ENCODE measurements around the gene XRCC4. TPM values are rescaled to one million over a fixed set of nuclear protein-coding genes. Genes with fewer than 3 reads are reported as not detected.
A peak's percentile ranks its signal among the peaks of the same experiment; 100 is the strongest.
"Not testable (repeated sequence)": the region's sequence is repeated elsewhere in the genome, so short reads cannot be mapped to it uniquely, and the experiment has no call there.

The XRCC4 gene
- total and polyA plus RNA-seq, 2 of the 8 experiments (the other 6 are each of a cell fraction or from before 2014, with no cell fraction given), result 3.0 to 8.3 TPM

- POLR2A ChIA-PET (ENCODE audit: partially characterized antibody), result interaction anchor here (1.0 to 2.0 kb wide), 10 partner anchors 12 to 1081 kb away, joined by 3 to 7 read pairs (median 4); partner anchors contain the start of gene VCAN
- peak overlapping the region; percentile 48; the same call in 1 of the 2 replicates for H3K27ac ChIP-seq (ENCODE audit: low read depth, low read length)
Observed at GRCh38 chr5:83355482-83356014, 278.2 kb downstream of the XRCC4 start.

More at GRCh38 chr5:83355482-83356014, 278.2 kb downstream of the XRCC4 start:
- H2AFZ ChIP-seq (ENCODE audit: low read length); H3K4ac ChIP-seq (replicated peaks; ENCODE audit: insufficient read length, low read depth, low read length); H2AK5ac ChIP-seq (ENCODE audit: low read depth, low read length); H3K23ac ChIP-seq (ENCODE audit: insufficient read length); H4K91ac ChIP-seq (replicated peaks; ENCODE audit: insufficient read length, low read length); H4K20me1 ChIP-seq (replicated peaks in 1 of 2; ENCODE audit: control insufficient read depth in 1 of 2, insufficient read depth in 2 of 2, low read length in 2 of 2); H2BK120ac ChIP-seq (replicated peaks; ENCODE audit: low read depth, low read length); H3K18ac ChIP-seq (ENCODE audit: extremely low read depth, low read length); H3K9me3 ChIP-seq (ENCODE audit: insufficient read depth in 2 of 2, low read depth in 1 of 2, low read length in 1 of 2); H3K79me1 ChIP-seq (ENCODE audit: low read depth, low read length); H3K27me3 ChIP-seq (replicated peaks in 1 of 4; ENCODE audit: control insufficient read depth in 3 of 4, extremely low read depth in 1 of 4, insufficient read depth in 3 of 4, low read length in 3 of 4); DNase-seq (ENCODE audit: low read depth in 1 of 2, low spot score in 2 of 2); H2BK12ac ChIP-seq (ENCODE audit: low read depth, low read length); H3K14ac ChIP-seq (ENCODE audit: insufficient read length); H2BK20ac ChIP-seq (ENCODE audit: low read length); H3K56ac ChIP-seq (replicated peaks; ENCODE audit: insufficient read length, low read depth, low read length); H3K79me2 ChIP-seq (ENCODE audit: control insufficient read depth in 1 of 2, insufficient read depth in 2 of 2, low read length in 2 of 2); H3K36me3 ChIP-seq (ENCODE audit: control insufficient read depth in 2 of 4, insufficient read depth in 4 of 4, low read length in 3 of 4); H4K5ac ChIP-seq (ENCODE audit: insufficient read length, low read depth, low read length); H3K9ac ChIP-seq (replicated peaks in 1 of 4; ENCODE audit: extremely low read depth in 1 of 4, low read depth in 3 of 4, low read length in 3 of 4); FAIRE-seq; H3K23me2 ChIP-seq (ENCODE audit: low read depth, low read length); H2BK15ac ChIP-seq (ENCODE audit: low read length); H4K8ac ChIP-seq (ENCODE audit: extremely low read depth, insufficient read depth, low read length): not testable (repeated sequence)
- 34% methylated on average over 4 of the region's 4 CpGs; no CpG with 5 or more reads in 1 of the 2 experiments for WGBS, 2 experiments (ENCODE audit: extremely low coverage in 1 of 2, insufficient coverage in 1 of 2, insufficient read length in 1 of 2, insufficient replicate concordance in 2 of 2, low coverage in 1 of 2, low lambda C conversion rate in 2 of 2, missing lambda C conversion rate in 1 of 2)
- Histone ChIP-seq H3K4me1 (replicated peaks in 1 of 4; ENCODE audit: control insufficient read depth in 3 of 4, insufficient read depth in 4 of 4, low read length in 3 of 4) (peaks cover 4 to 19% (median 8%) of the 10 kb centered on the region in 4 experiments; a peak in 5 of 7 replicates), H3K4me3 (ENCODE audit: extremely low read depth in 1 of 4, insufficient read depth in 2 of 4, low read depth in 3 of 4, low read length in 4 of 4) (peak overlapping the region in 1 of 4 experiments; percentile 43; a peak in 4 of 8 replicates), H2BK5ac (ENCODE audit: low read depth, low read length) (peak overlapping the region; percentile 72), H3K4me2 (ENCODE audit: insufficient read depth in 1 of 2, low read depth in 2 of 2, low read length in 2 of 2) (peak overlapping the region; percentile 34 to 40; a peak in 2 of 4 replicates)
- CTCF ChIA-PET (ENCODE audit: partially characterized antibody), result interaction anchor here (0.6 to 1.1 kb wide), 3 partner anchors 74 to 714 kb away, joined by 3 read pairs; no protein-coding TSS in a partner anchor
- peak in 1 of 2 experiments; percentile 1; a peak in 1 of 3 replicates for TF ChIP-seq POLR2A (IDR thresholded peaks at IDR 0.05; ENCODE audit: control extremely low read depth in 1 of 2, low read depth in 2 of 2, low read length in 2 of 2)
